Ecto neural progenitor cell (in vitro differentiated cells): ENCODE data around the gene LCT.
"Not testable (repeated sequence)": the region's sequence is repeated elsewhere in the genome, so short reads cannot be mapped to it uniquely, and the experiment has no call there.

Experiments used
- DNase-seq: peaks from one replicate; pipeline ENCODE4 v3.0.0-alpha.2; 2018; ENCODE audit warnings: low spot score

Gene LCT

GRCh38 chr2:135836596-135837270 is at the start of gene LCT:
Gene LCT (minus strand): TSS chr2:135837184. CDS start chr2:135837169, 15 bp downstream.
- DNase-seq: no peak

- no peak for DNase-seq
These were observed 48.7 kb upstream of the LCT start for GRCh38 chr2:135885709-135886108.

- DNase-seq: no peak
These were observed 45.4 kb upstream of the LCT start for GRCh38 chr2:135882415-135882814.

- not testable (repeated sequence) for DNase-seq
These were observed 39.8 kb upstream of the LCT start for GRCh38 chr2:135876770-135877169.

- DNase-seq: peak; percentile 99
These were observed 39.2 kb upstream of the LCT start, which contains the start of gene MCM6 for GRCh38 chr2:135876066-135876711. Gene MCM6 (minus strand): TSS chr2:135876443. CDS start chr2:135876365, 78 bp downstream.

- DNase-seq: peak; percentile 74
These were observed 38.6 kb upstream of the LCT start for GRCh38 chr2:135875491-135876065.

- no peak for DNase-seq
These were observed 37.9 kb upstream of the LCT start for GRCh38 chr2:135874777-135875365.

GRCh38 chr2:135870571-135870970 is 33.6 kb upstream of the LCT start:
- DNase-seq: no peak

GRCh38 chr2:135863233-135863632 is 26.2 kb upstream of the LCT start:
- DNase-seq: no peak

GRCh38 chr2:135862718-135863117 is 25.7 kb upstream of the LCT start:
- DNase-seq: no peak

GRCh38 chr2:135853401-135853800 is 16.4 kb upstream of the LCT start:
- DNase-seq: no peak

GRCh38 chr2:135851858-135852257 is 14.9 kb upstream of the LCT start:
- no peak for DNase-seq

- DNase-seq: no peak
These were observed 14.1 kb upstream of the LCT start for GRCh38 chr2:135850892-135851668.

GRCh38 chr2:135849087-135849486 is 12.1 kb upstream of the LCT start:
- DNase-seq: no peak

- no peak for DNase-seq
These were observed 9.0 kb upstream of the LCT start for GRCh38 chr2:135845997-135846396.

- DNase-seq: no peak
These were observed 8.3 kb upstream of the LCT start for GRCh38 chr2:135845257-135845656.

GRCh38 chr2:135844301-135844895 is 7.4 kb upstream of the LCT start:
- no peak for DNase-seq

- no peak for DNase-seq
These were observed 6.7 kb upstream of the LCT start for GRCh38 chr2:135843671-135844070.

- no peak for DNase-seq
These were observed 3.6 kb upstream of the LCT start for GRCh38 chr2:135840601-135841000.

- DNase-seq: no peak
These were observed 2.7 kb upstream of the LCT start for GRCh38 chr2:135839713-135840112.

GRCh38 chr2:135838502-135838901 is 1.5 kb upstream of the LCT start:
- DNase-seq: no peak

- DNase-seq: no peak
These were observed 4.1 kb downstream of the LCT start for GRCh38 chr2:135832891-135833290.
